Activated CD4-positive, alpha-beta T cell treated with anti-CD3 and anti-CD28 coated beads, Interleukin-2, Interleukin-4, amounts not matched to agents 100 ng/mL and 50 ng/mL, durations not matched to agents 16 hours and 8 hours (primary cell): Measurements from ENCODE around the gene RANGRF.

Experiments
- DNase-seq: peaks from one replicate; pipeline ENCODE4 v3.0.0-alpha.2; 2020; ENCODE audit warnings: low spot score

The RANGRF gene

DNA sequence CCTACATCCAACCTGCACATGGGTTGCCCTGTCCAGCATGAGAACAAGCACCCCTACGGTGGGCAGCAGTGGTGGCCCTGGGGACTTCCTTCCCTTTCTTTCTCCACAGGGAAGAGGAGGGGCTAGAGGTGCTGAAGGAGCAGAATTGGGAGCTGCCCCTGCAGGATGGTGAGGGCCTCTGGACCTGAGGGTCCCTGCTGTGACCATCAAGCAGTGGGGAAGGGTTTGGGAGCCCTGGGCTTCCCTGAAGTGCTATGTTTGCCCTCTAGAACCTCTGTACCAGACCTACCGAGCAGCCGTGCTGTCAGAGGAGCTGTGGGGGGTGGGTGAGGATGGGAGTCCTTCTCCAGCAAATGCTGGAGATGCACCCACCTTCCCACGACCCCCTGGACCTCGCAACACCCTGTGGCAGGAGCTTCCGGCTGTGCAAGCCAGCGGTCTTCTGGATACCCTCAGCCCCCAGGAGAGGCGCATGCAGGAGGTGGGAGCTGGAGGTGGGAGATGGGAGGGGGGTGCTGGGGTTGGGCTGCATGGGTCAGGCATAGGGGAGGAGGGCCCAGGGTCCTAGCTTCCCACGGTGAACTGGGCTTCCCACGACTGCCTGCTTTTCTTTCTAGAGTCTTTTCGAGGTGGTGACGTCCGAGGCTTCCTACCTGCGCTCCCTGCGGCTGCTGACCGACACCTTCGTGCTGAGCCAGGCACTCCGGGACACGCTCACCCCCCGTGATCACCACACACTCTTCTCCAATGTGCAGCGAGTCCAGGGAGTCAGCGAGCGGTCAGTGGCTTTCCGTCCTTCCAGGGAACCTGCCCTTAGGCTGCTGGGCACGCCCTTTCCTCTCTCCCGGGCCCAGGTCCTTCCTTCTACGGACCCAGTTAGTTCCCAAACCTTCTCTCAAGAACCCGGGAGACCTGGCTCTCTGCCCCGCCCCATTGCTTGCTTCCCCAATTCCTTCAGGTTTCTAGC, 26.6 kb downstream of the RANGRF start:
- DNase-seq: no peak

DNA sequence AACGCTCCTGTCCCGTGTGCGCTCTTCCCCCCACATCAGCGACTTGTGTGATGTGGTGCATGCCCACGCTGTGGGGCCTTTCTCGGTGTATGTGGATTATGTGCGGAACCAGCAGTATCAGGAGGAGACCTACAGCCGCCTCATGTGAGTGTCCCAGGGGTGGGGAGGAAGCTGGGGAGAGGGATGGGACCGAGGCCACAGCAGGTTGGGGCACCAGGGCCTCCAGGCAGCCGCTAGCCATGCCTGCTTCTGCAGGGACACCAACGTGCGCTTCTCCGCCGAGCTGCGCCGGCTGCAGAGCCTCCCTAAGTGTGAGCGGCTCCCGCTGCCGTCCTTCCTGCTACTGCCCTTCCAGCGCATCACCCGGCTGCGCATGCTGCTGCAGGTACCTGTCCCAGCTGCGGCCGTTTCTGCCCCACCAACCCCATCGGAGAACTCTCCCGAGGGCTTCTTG, 27.3 kb downstream of the RANGRF start:
- no peak for DNase-seq

DNA sequence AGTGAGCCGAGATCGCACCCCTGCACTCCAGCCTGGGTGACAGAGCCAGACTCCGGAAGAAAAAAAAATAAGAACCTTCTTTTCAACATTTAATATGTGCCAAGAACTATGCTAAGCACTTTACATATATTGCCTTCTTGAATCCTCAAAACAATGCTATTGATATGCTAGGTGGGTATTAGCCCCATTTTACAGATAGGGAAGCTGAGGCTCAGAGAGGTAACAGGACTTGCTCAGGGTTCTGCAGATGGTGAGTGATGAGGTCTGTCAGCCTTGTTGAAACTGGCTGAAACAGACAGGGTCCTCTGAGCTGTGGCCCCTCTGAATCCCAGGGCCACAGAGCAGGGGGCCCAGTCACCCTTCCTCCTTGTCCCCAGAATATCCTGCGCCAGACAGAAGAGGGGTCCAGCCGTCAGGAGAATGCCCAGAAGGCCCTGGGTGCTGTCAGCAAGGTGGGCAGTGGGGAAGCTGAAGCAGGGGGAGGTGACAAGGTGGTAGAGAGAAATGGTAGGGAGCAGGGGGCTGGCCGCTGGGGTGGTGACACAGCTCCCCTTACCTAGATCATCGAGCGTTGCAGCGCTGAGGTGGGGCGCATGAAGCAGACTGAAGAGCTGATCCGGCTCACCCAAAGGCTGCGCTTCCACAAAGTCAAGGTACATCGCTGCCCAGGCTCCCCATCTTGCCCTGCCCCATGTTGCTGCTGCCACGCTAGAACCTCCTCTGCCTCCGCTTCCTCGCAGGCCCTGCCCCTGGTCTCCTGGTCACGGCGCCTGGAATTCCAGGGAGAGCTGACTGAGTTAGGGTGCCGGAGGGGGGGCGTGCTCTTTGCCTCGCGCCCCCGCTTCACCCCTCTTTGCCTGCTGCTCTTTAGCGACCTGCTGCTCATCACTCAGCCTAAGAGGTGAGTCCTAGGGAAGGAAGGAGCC, 29.8 kb downstream of the RANGRF start:
- no peak for DNase-seq

DNA sequence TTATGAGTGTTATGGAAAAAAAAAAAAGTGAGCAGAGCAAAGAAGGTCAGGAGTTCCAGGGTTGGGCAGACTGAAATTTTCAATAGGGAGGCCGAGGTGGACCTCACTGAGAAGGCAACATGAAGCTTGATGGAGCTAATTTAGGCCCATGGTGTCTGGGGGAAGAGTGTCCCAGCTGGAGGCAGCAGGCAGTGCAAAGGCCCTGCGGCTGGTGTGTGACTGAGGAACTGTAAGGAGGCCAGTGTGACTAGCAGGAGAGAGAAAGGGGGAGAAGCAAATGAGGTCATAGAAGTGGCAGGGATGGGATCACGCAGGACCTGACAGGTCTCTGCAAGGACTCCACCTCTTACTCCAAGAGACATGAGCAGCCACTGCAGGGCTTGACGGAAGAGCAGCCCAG, 31.8 kb downstream of the RANGRF start:
- no peak for DNase-seq

DNA sequence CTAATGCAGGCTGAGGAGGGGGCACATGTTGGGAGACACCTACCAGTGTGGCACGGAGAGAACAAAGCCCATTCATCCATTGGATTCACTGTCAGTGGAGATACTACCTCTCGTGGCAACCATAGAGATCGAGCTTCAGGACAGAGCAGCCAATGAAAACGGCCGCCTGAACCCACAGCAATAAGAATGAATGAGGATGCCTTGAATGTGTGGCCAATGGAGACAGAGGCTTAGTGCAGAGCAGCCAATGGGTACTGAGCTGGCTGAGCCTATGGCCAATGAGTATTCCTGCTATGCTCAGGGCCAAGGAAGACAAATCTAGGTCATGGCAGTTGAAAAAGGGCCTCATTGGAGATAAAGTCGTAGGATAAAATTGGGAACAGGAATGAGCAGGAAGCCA, 32.5 kb downstream of the RANGRF start:
- no peak for DNase-seq

DNA sequence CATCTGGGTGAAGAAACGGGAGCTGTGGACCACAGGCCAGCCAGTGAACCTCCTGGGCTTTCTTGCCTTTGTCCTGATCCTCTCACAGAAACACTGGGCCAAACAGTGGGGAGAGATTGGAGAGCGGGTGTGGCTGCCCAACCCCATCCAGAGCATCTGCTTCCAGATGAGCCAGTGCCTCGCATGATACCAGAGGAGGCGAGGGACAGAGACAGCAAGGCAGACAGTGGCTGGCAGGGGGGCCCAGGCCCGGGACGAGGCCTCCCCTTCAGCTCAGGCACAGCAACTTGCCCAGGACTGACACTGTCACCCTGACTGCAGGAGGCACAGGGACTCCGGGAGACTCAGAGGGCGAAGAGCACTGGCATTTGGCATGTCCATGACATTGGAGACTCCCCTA, 33.6 kb downstream of the RANGRF start:
- no peak for DNase-seq

DNA sequence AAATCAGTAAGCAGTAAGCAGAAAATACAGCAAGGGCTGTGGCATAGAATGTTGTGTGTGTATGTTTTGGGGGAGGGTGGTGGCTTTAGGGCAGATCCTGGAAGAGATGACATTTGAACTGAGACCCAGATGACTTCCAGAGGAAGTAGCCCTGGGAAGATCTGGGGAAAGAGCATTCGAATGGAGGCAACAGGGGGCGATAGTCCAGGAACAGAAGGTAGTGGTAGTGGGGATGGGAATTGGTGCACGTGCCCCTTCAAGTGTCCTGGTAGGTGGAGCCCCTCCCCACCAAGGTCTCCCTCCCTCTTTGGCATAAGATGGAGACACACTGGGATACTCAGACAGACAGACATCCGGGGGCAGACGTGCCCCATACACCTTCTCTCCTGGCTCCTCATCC, 35.7 kb downstream of the RANGRF start:
- no peak for DNase-seq

DNA sequence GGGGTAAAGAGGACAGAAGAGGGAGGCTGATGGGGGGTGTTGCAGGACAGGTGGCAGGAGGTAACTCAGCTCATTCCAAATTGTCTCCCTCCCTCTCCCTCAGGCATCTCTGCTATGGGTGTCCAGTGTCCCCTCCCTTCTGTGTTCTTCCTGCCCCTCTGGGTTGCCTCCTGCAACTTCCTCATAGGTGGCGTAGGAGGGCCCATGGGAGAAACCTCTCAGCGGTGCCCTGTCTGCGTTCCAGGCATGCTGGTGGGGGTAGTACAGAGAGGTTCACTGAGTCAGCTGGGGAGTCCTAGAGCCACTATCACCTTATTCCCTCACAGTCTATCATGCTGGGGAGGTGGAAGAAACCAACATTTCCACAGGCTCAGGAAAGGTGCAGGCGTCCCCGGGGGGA, 36.5 kb downstream of the RANGRF start:
- DNase-seq: no peak

DNA sequence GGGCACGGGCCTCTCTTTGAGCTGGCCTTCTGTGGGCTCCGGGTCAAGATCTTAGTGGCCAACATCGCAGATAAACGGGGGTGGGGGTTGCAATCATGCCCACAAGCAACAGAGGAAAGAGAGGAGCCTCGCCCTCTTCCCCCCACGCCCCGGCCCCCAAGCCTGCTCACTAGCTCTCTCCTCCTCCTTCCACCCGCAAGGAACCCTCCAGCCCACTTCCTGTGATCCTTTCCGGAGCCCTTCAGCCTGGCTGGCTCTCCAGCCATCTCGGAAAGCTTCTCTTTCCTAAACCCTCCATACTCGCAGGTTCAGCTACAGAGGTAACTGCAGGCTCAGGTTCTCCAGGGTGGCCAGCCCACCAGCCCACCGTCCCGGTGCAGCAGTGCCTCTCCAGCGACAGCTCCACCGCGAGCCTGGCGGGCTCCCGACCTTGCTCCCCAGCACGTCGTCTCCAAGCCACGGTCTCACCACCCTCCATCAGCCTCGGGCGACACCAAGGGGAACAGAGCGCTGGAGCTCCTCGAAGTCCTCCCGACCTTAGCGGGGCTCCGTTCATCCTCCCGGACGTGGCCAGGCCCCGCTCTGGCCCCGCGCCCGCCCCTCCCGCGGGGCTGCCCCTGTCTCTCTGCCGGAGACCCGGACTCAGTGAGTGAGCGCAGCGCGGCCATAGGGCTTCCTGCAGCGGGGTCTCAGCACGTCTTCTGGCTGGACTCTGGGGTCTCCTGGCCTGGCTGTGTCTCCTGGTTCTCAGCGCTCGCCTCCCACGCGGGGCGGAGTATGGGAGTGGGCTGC, 38.2 kb downstream of the RANGRF start:
- no peak for DNase-seq

DNA sequence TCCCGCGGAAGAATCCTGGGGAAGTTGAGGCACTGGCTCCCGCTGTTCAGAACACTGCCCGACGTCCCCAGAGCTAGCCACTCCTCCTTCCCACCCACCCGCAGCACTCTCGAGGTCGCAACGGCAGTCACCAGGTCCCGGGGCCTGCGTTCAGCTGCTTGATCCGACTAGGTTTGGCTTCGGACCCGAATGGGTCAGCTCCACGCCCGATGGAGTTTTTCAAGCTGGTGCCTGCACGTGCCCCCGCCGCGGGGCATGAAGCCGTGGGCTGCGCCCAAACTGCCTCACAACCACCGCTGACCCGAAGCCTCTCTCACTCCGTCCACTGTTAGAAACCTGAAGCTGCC, 38.8 kb downstream of the RANGRF start:
- no peak for DNase-seq

DNA sequence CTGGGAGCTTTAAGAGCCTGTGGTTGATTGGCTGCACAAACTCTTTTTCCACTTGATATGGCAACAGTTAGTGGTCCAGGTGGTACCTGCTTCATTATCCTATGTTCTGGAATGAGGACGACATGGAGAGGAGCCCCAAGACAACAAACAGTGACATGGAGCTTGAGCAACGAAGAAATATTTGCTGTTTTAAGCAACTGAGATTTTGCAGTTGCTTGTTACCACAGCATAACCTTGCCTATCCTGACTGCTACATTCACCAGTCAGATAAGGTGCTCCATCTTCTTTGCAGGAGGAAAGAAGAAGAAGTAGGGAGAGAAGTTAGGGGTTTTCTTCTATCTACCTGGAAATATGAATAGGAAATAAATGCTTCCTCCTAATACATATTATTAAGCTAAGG, 43.7 kb downstream of the RANGRF start:
- no peak for DNase-seq

DNA sequence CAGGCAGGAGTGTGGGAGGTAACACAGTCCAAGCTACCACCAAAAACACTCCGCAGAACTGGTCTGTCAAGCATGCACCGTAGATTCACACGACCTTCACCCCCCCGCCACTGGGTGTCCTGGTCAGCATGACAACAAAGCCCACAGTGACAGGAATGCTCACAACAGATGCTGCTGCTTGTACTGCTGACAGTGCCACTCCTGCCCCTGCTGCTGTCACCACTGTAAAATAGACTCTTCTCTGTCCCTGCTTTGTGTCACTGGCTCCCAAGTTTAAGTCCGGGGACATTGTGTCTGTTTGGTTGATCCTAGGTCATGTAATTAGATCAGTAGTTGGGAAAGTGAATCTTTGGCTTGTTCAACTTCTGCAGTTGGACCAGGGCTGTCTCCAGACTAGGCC, 44.2 kb downstream of the RANGRF start:
- DNase-seq: no peak

DNA sequence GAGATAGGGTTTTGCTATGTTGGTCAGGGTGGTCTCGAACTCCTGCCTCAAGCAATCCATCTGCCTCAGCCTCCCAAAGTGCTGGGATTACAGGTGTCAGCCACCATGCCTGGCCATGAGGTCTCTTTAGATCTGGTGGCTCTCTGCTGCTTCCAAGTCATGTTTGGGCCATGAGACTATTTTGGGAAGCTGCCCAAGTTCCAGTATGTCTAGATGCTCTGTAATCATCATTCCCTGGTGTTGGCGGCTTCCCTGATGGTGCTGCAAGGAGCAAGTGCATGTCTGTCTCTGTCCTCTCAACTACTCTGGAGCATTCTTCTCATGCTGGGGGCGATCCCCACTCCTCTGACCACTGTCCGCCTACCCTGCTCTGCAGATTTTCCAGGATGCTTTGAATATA, 44.8 kb downstream of the RANGRF start:
- no peak for DNase-seq

DNA sequence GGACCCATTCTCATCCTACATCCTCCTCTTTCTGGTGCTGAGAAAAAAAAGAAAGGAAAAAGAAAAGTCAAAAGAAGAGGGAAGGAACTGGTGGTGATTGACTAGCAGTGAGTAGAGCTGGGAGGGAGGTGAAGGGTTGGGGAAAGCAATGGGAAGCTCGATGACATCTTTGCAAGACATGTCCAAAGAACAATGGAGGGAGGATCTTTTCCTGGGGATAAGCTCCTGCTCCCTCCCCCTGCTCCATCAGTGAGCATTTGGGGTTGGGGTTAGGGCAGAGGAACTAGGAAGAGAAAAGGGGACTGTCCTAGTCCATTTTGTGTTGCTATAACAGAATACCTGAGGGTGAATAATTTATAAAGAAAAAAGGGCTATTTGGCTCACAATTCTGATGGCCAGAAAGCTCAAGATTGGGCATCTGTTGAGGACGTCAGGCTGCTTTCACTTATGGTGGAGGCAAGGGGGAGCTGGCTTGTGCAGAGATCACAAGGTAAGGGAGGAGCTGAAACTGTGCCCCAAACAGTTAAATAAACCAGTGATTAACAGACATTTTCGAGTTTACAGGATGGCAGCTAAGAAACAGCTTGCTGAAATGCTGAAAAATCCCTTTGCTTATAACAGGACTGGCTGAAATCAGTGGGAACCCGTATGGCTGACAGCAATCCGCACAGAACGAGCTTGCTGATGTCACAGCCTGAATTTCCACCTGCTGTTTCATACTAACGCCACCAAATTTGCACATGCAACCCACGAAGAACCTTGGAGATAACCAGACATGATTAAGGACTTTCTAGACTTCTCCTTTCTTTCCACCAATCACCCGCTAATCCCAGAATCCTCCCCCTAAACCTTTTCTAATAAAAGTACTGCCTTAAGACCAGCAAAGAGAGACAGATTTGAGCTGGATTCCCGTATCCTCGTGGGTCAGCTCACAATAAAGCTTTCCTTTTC, 49.6 kb downstream of the RANGRF start:
- DNase-seq: no peak

DNA sequence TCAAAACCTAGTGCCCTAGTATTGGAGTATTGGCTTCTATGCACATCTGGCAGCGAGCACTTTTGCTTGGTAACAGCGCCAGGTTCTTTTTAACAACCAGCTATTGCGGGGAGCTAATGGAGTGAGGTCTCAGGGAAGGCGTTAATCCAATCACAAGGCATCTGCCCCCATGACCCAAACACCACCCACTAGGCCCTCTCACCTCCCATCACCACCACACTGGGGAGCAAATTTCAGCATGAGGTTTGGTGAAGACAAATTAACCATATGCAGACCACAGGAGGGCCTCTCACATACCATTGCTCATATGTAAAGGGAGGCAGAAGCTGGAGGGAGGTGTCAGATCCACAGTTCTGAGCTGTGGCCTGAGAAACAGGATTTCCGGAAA, 50.3 kb downstream of the RANGRF start:
- no peak for DNase-seq

DNA sequence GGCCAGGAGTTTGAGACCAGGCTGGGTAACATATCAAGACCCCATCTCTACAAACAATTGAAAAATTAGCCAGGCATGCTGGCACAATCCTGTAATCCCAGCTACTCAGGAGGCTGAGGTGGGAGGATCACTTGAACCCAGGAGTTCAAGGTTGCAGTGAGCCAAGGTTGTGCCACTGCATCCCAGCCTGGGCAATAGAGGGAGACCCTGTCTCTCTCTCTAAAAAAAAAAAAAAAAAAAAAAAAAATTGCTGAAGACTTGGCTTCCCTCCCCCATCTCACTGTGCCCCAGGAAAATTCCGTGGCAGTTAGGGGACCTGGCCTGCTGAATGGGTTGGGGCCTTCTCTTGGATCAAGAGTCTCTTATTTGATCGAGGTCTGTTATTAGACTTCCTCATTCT, 51.1 kb downstream of the RANGRF start, which contains the start of gene ODF4:
Gene ODF4 (plus strand): TSS at position 301 of the 400 bp plus-strand sequence. CDS start 212 bp downstream, outside the sequence.
- DNase-seq: no peak
